ENCODE data around the gene LRTM2.

DNA sequence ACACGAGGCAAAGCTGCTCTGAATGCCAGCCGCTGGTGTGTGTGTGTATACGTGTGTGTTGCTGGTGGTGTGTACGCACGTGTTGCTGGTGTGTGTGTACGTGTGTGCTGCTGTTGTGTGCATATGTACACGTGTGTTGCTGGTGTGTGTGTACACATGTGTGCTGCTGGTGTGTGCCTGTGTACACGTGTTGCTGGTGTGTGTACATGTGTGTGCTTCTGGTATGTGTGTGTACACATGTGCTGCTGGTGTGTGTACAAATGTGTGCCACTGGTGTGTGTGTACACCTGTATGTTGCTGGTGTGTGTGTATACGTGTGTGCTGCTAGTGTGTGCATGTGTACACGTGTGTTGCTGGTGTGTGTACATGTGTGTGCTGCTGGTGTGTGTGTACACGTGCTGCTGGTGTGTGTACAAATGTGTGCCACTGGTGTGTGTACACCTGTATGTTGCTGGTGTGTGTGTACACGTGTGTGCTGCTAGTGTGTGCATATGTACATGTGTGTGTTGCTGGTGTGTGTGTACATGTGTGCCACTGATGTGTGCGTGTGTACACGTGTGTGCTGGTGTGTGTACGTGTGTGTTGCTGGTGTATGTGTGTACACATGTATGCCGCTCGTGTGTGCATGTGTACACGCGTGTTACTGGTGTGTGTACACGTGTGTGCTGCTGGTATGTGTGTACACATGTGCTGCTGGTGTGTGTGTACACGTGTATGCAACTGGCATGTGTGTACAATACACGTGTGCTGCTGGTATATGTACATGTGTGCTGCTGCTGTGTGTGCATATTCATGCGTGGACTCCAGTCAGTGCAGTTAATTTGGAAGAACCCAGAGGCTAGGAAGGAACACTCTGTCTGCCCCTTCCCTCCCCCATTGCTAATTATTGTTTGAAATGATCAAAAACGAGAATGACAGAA lies 50.9 kb downstream of the LRTM2 start:
- TF ChIP-seq, protein P1, sequence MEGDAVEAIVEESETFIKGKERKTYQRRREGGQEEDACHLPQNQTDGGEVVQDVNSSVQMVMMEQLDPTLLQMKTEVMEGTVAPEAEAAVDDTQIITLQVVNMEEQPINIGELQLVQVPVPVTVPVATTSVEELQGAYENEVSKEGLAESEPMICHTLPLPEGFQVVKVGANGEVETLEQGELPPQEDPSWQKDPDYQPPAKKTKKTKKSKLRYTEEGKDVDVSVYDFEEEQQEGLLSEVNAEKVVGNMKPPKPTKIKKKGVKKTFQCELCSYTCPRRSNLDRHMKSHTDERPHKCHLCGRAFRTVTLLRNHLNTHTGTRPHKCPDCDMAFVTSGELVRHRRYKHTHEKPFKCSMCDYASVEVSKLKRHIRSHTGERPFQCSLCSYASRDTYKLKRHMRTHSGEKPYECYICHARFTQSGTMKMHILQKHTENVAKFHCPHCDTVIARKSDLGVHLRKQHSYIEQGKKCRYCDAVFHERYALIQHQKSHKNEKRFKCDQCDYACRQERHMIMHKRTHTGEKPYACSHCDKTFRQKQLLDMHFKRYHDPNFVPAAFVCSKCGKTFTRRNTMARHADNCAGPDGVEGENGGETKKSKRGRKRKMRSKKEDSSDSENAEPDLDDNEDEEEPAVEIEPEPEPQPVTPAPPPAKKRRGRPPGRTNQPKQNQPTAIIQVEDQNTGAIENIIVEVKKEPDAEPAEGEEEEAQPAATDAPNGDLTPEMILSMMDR (IDR thresholded peaks at IDR 0.05) = no peak
- TF ChIP-seq POLR2A (IDR thresholded peaks at IDR 0.05) = no peak
